PFSK-1 (cell line): ENCODE measurements around the gene OSBPL6.

Source experiments
- POLR2AphosphoS5 ChIP-seq: IDR thresholded peaks from 2 replicates; pipeline ENCODE4 v1.6.1; 2012; ENCODE audit warnings: low read depth, mild to moderate bottlenecking, control low read depth, low read length, moderate library complexity
- SIN3A ChIP-seq: IDR thresholded peaks from 2 replicates; pipeline ENCODE4 v1.6.1; 2012; ENCODE audit warnings: mild to moderate bottlenecking, low read length, moderate library complexity, borderline replicate concordance; ENCODE audit not compliant: insufficient read depth
- TAF1 ChIP-seq: IDR thresholded peaks from 2 replicates; pipeline ENCODE4 v1.6.1; 2012; ENCODE audit warnings: low read length, control low read depth, borderline replicate concordance; ENCODE audit not compliant: insufficient read depth
- TF ChIP-seq, protein P1 (sequence below), 2 experiments: IDR thresholded peaks; 2 replicates each; pipeline versions ENCODE4 v1.6.1 to v1.8.0; 2011 to 2012; ENCODE audit warnings: low read depth in 2 of 2, low read length in 2 of 2, control low read depth in 1 of 2, inconsistent platforms in 1 of 2, mild to moderate bottlenecking in 1 of 2, moderate library complexity in 1 of 2; ENCODE audit not compliant: insufficient read depth in 1 of 2

DNA sequence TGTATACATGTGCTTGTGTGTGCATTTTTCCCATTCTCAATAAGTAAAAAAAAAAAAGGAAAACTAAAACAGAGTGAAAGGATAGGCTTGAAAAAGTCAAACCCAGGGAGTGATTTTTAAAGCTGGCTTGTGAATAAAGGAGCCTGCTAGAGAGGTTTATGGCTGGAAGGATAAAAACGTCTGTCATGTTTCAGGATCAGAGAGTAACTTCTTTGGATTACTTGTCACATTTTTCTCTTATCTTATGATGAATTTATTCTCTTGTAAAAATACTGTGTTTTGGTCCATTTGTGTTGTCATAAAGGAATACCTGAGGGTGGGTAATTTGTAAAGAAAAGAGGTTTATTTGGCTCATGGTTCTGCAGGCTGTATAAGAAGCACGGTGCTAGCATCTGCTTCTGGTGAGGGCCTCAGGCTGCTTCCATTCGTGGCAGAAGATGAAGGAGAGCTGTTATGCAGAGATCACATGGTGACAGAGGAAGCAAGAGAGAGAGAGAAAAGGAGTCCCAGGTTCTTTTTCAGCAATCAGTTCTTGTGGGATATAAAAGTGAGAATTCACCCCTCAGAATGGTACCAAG is 89.1 kb downstream of the OSBPL6 start:
- TF ChIP-seq POLR2AphosphoS5, result no peak
- TF ChIP-seq, protein P1, sequence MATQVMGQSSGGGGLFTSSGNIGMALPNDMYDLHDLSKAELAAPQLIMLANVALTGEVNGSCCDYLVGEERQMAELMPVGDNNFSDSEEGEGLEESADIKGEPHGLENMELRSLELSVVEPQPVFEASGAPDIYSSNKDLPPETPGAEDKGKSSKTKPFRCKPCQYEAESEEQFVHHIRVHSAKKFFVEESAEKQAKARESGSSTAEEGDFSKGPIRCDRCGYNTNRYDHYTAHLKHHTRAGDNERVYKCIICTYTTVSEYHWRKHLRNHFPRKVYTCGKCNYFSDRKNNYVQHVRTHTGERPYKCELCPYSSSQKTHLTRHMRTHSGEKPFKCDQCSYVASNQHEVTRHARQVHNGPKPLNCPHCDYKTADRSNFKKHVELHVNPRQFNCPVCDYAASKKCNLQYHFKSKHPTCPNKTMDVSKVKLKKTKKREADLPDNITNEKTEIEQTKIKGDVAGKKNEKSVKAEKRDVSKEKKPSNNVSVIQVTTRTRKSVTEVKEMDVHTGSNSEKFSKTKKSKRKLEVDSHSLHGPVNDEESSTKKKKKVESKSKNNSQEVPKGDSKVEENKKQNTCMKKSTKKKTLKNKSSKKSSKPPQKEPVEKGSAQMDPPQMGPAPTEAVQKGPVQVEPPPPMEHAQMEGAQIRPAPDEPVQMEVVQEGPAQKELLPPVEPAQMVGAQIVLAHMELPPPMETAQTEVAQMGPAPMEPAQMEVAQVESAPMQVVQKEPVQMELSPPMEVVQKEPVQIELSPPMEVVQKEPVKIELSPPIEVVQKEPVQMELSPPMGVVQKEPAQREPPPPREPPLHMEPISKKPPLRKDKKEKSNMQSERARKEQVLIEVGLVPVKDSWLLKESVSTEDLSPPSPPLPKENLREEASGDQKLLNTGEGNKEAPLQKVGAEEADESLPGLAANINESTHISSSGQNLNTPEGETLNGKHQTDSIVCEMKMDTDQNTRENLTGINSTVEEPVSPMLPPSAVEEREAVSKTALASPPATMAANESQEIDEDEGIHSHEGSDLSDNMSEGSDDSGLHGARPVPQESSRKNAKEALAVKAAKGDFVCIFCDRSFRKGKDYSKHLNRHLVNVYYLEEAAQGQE (IDR thresholded peaks at IDR 0.05; ENCODE audit: insufficient read depth in 1 of 2, low read depth in 2 of 2, low read length in 2 of 2), result no peak
- no peak for TF ChIP-seq TAF1
- no peak for TF ChIP-seq SIN3A
